MM.1S (cell line): ENCODE data around the gene TBC1D16.

Source experiments
- CTCF ChIP-seq: fragments of 300-600 bp; sonication (generic); IDR thresholded peaks from 2 replicates; pipeline ENCODE4 v1.5.1; 2016; ENCODE audit warnings: antibody characterized with exemption, low read length, mixed read lengths
- EZH2 ChIP-seq: fragments of 300-600 bp; sonication (generic); optimal IDR thresholded peaks from 2 replicates; pipeline ENCODE3; 2017; ENCODE audit warnings: low read depth, mild to moderate bottlenecking, antibody characterized with exemption, low read length, mixed read lengths
- EZH2phosphoT487 ChIP-seq: fragments of 300-600 bp; sonication (generic); IDR thresholded peaks from 2 replicates; pipeline ENCODE4 v1.6.1; 2018; ENCODE audit warnings: antibody characterized with exemption, low read length

DNA sequence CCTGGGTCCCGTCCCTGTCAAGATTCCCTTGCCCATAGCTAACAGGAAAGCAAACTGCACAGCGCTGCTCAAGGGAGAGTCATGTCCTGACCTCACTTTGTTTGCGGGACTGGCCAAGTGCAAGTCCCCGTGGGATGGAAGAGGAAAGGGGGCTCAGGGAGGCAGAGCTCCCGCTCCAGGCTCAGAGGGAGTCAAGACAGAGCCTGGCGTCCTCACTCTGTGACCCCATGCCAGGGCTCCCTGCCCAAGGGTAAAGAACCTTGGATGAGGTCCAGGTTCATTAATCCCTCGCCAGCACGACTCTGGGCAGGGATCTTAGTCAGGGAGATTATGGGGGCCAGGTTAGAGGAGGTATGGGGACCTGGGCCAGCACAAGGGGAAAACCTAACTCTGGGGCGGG lies 145.0 kb downstream of the TBC1D16 start:
- TF ChIP-seq CTCF = no peak
- no peak for TF ChIP-seq EZH2
- TF ChIP-seq EZH2phosphoT487 = no peak
